Activated T-helper 9 cell treated with anti-CD3 and anti-CD28 coated beads, Interleukin-2, amount 50 U/mL, for 16 hours (primary cell): ENCODE results near the gene MAP3K7CL.

Source experiments
- DNase-seq: peaks from one replicate; pipeline ENCODE4 v3.0.0-alpha.2; 2020; ENCODE audit warnings: low read depth

Gene MAP3K7CL

GRCh38 chr21:29130270-29130969 is at the start of gene MAP3K7CL:
MAP3K7CL (plus strand) TSS chr21:29130644; CDS start chr21:29133345, 2,701 bp downstream.
- DNase-seq, result no peak

- DNase-seq, result no peak
Observed at GRCh38 chr21:29082046-29082815, 48.2 kb upstream of the MAP3K7CL start.

DNA sequence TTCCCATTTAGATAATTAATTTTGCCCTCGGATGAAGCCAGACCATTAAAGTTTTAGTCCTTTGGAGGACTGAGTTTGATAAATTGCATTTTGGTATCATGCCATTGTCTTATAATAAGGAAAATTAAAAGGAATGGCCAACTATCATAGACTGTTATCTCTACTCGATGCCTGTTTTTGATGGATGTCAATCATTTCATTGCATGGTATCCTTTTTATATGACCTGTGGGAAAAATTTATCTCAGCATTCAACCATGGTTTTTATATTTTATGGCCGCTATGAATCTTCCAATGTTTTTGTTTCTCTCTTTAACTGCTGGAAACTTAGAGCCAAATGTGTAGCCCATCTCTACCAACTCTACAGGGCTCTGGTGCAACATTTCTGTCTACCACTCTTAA is 47.1 kb upstream of the MAP3K7CL start:
- DNase-seq, result no peak

DNA sequence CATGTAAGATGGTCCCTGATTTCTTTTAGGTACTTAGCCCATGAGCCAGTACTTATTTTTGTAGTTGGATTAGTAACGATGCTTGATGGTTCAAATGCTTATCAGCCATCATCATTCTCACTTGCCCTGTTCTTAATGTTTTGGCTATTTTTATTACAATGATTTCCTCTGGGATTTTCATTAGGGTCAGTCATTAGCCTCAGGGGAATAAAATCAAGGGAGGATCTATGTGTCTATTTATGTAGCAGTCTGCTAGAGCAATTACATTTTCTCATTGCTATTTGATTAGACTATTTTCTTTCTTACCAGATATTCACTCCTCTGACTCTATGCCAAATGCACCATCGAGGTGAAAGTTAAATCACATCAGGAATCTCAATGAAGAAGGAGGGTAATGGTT is 46.1 kb upstream of the MAP3K7CL start:
- no peak for DNase-seq

DNA sequence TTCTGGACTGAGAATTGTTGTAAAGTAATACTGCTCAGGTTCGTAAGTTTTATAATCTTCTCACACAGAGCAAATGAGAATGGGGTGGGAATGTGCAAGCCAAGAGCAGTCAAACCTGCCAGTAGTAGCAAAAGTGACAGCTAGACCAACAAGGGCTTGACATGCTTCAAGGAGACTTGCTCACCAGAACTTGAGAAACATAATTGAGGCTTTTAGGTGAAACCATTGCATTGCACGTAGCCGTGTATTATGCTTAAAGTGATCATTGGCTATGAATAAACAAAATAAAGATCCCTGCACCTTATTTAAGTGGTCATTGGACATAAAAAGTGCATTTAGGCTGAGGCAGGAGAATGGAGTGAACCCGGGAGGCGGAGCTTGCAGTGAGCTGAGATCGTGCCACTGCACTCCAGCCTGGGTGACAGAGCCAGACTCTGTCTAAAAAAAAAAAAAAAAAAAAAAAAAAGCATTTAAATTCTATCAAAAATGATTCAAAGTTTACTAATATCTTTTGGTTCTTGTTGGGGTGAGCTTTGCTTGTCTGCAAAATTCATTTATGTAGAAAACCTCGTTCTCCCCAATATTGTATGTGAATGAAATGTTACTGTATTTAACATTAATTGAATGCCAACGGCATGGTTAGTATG is 45.2 kb upstream of the MAP3K7CL start:
- DNase-seq, result no peak

DNA sequence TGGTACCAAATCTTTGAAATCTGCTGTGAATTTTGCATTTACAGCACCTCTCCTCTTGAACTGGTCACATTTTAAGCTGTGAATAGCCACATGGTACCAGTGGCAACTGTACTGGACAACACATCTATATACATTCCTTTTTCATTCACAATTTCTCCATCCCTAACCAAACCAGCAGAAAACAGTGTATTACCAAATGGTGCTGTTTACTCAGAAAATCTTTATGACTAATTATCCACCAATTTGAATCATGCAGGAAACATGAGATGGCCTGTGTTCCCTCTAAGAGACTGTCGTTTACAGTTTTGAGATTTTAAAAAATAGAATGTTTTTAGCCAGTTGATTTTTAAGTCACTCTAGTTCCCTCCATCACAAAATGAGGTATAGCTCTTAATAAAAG is 39.4 kb upstream of the MAP3K7CL start:
- no peak for DNase-seq

DNA sequence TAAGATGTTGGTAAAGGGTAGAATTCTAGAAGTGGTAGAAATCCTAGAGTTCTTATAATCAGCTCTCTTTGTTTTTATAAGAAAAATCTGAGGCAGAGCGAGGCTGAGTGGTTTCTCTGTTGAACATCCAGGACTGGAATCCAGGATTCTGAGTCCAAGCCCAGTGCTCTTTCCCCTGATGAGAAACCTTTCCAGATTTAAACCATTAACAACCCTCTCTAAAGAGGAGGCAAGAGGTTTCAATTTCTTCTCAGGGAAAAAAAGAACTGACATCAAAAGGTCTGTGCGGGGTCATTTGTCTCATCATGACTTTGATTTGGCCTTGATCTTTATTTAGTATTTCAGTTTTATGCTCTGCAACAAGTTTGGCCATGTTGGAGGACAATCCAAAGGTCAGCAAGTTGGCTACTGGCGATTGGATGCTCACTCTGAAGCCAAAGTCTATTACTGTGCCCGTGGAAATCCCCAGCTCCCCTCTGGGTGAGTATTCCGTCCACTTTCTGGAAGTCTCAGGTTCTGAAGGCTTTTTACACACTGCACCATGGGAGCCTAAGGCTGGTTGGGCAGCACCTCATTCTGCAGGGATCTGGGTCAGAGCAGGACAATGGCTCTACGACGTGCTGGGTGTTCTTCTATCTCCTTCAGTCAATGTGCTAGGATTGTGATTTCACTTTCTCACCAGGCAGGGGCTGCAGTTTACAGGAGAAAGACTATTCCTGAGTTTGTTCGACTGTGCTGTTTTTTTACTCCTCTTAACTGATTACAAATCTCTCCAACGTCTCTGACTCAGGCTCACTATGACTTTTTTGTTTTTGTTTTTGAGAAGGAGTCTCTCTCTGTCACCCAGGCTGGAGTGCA is 38.1 kb upstream of the MAP3K7CL start:
- DNase-seq, result no peak

DNA sequence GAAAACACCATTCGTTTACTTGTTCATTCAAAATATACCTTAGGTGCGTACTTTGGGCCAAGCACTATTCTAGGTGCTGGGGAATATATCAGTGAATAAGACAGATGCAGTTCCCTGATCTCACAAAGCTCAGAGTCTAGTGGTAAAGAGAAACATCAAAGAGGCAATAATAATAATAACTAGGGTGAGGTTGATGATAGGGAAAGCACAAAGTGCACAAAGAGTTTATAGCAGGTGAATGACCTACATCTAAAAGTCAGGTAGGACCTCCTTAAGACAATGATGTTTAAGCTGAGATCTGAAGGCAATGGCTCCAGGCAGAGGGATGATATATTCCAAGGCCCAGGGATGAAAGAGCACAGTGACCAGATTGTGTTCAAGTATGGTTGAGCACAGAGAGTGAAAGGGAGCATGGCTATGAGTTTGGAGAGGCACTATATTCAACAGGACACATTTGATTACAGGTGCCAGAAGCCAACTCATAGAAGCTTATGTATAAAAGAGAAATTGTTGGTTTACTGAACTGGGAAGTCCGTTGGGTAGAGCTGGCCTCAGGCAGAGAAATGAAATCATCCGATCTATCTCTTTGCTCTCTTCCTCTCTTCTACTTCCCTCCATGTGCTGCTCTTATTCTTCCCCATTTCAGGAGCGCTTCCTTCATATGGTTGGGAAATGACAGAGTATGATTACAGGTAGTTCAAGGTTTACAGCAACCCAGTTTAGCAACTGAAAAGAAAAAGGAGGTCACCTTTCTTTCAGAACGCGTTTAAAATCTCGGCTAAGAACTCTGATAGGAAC is 34.0 kb upstream of the MAP3K7CL start:
- no peak for DNase-seq

DNA sequence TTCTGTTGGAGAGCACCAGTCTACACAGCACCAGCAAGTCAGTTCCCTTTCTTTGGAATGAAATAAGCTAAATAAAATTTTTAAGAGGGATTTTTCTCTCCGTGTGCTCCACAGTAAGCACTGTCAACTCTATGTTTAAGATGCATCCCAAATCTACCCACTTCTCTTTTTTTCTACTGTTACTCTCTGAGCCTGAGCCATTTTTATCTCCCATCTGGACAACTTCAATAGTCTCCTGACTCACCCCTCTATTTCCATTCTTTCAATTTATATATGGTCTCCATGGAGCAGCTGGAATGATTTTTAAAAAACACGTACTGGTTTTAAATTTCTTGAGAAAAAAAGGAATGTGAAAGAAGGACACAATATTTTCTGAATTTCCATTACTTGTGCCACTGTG is 32.3 kb upstream of the MAP3K7CL start:
- DNase-seq, result no peak

GRCh38 chr21:29102791-29103257 is 27.6 kb upstream of the MAP3K7CL start:
- DNase-seq, result no peak

DNA sequence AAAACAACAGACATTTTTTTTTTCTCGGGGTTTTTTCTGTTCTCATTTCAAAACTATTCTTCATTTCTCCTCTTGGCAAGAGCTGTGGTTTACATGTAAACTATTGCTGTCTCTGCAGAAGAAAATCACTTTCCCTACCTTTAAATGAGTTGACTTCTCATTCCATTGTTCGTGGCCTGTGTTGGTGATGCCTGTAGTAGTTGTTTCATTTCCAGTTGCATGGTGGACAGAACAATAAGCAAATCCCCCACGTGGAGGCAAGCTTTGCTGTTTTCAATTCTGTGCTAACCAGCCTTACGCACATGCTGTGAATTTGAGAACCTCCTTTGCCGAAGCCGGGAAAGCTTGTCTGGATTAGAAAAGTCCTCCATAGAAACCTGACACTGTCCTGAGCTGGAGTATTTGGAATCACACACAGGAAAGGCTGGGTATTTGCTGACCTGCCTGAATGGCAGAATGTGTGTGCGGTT is 26.2 kb upstream of the MAP3K7CL start:
- no peak for DNase-seq

DNA sequence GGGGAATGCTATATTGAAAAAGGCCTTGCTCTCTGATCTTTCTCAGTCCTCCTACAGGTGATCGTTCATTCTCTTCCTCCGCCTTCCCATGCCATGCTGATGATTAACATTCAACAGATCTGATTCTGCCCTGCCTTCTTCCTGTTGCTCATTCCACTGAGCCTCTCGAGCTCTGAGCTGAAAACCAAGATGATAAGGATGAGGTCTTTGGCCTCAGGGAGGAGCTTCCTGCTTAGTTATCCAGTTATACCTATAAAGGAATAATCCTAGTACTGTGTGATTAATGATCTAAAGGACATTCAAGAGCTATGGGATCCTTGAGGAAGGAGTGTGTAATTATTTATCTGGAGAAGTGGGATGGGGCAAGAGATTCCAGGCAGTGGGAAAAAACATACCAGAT is 25.2 kb upstream of the MAP3K7CL start:
- no peak for DNase-seq

GRCh38 chr21:29114765-29115500 is 15.5 kb upstream of the MAP3K7CL start:
- no peak for DNase-seq

DNA sequence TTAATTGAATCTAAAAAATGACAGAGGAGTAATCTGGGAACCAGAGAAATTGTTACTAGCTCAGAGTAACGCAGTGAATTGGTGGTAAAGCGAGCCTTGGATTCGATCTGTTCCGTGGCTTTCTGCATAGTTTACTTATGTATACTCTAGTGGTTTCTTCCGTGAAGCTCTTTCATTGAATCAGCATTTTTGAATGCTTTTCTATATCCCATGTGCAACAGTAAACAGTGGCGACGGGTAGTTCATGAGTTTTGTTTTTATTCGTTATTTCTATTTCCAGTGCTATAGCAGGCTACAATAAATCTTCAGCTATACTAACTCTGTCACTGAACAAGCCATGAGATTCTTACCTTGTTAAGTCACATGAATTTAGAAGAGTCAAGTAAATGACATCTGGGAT is 14.5 kb upstream of the MAP3K7CL start:
- DNase-seq, result no peak

DNA sequence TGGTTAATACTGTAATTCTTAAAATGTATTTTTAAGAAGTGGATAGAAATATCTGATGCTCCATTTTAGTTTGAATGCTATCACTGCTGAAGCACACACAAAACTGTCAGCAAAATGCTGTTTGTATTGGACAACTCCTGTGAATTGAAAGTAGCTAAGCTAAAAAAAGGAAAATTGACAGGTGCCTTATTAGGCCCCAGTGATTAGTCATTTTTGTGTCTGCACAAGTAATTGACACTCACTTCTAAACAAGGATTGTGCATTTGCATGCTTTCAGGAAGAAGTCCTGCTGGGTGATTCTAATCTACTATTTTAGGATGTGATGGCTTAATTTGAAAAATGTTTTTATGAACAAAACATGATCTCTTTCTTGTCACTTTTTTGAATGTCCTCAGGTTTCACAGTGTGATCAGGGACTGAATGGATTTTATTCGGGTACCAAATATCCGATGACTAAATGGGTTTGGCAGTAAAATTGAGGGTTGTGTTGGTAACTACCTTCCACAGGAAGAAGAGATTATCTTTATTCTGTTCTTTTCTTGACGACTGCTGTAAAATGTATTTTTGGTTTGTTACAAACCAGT is 13.0 kb upstream of the MAP3K7CL start:
- no peak for DNase-seq

- no peak for DNase-seq
Observed at GRCh38 chr21:29121759-29122158, 8.7 kb upstream of the MAP3K7CL start.

DNA sequence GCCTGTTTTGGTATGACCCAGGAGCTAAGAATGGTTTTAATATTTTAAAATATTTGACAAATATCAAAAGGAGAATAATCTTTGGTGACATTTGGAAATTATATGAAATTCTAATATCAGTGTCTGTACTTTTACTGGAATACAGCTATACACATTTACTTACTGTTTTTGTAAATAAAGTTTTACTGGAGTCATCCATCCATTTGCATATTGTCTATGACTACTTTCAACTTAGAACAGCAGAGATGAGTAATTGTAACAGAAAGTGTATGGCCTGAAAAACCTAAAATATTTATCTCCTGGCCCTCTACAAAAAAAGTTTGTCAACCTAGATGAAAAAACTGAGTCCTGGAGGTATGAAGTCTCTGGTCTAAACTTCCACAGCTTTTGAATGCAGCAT is 5.8 kb upstream of the MAP3K7CL start:
- DNase-seq, result no peak

GRCh38 chr21:29125191-29125590 is 5.3 kb upstream of the MAP3K7CL start:
- no peak for DNase-seq

- DNase-seq, result no peak
Observed at GRCh38 chr21:29125979-29126378, 4.5 kb upstream of the MAP3K7CL start.

- no peak for DNase-seq
Observed at GRCh38 chr21:29133241-29133640, 2.8 kb downstream of the MAP3K7CL start.
